NB4 (cell line): Measurements from ENCODE around the gene PAQR7.

ENCODE experiments used
- DNase-seq: peaks from one replicate; pipeline ENCODE4 v3.0.0; 2010; ENCODE audit warnings: low read depth
- H3K4me3 ChIP-seq: one replicate; pipeline ENCODE4 v1.5.1; 2011; ENCODE audit warnings: mild to moderate bottlenecking, low read depth, low read length, moderate library complexity
- CTCF ChIP-seq: IDR thresholded peaks from one replicate; pipeline ENCODE4 v1.5.1; 2012; ENCODE audit warnings: low read depth, low read length
- MAX ChIP-seq: IDR thresholded peaks from 2 replicates; pipeline ENCODE4 v1.6.1; 2011; ENCODE audit warnings: low read depth, low read length
- MYC ChIP-seq: IDR thresholded peaks from 2 replicates; pipeline ENCODE4 v1.6.1; 2011; ENCODE audit warnings: low read depth, low read length
- POLR2A ChIP-seq: IDR thresholded peaks from 2 replicates; pipeline ENCODE4 v1.6.1; 2011; ENCODE audit warnings: mild to moderate bottlenecking; ENCODE audit not compliant: insufficient read length; ENCODE audit errors: extremely low read depth

The PAQR7 gene

GRCh38 chr1:25816112-25816718 lies 59.3 kb downstream of the PAQR7 start:
- H3K4me3 ChIP-seq, result no peak overlapping the region
- TF ChIP-seq CTCF, result no peak
- no peak for TF ChIP-seq POLR2A
- no peak for TF ChIP-seq MYC
- TF ChIP-seq MAX, result no peak
- no peak for DNase-seq

GRCh38 chr1:25815208-25816111 lies 60.0 kb downstream of the PAQR7 start:
- DNase-seq, result no peak
- no peak for TF ChIP-seq MYC
- no peak for TF ChIP-seq POLR2A
- TF ChIP-seq CTCF, result no peak
- no peak for TF ChIP-seq MAX
- no peak overlapping the region for H3K4me3 ChIP-seq

- DNase-seq, result no peak
- TF ChIP-seq CTCF, result no peak
- TF ChIP-seq POLR2A, result no peak
- no peak for TF ChIP-seq MAX
- no peak for TF ChIP-seq MYC
- no peak overlapping the region for H3K4me3 ChIP-seq
Observed at GRCh38 chr1:25814549-25815087, 60.9 kb downstream of the PAQR7 start.

- TF ChIP-seq CTCF (peak; percentile 22), POLR2A (no peak)
- H3K4me3 ChIP-seq, result no peak overlapping the region
- DNase-seq, result peak; percentile 39
Observed at GRCh38 chr1:25813734-25814471, 61.6 kb downstream of the PAQR7 start.

- no peak for DNase-seq
- TF ChIP-seq MAX, result no peak
- no peak for TF ChIP-seq CTCF
- no peak for TF ChIP-seq MYC
- TF ChIP-seq POLR2A, result no peak
- no peak overlapping the region for H3K4me3 ChIP-seq
Observed at GRCh38 chr1:25813071-25813733, 62.3 kb downstream of the PAQR7 start.
